Stimulated activated CD8-positive, alpha-beta memory T cell treated with anti-CD3 and anti-CD28 coated beads, Interleukin-7, amount 100 ng/mL, for 4 hours (primary cell): Measurements from ENCODE around the gene PLXNB3.

Experiments
- DNase-seq, 2 donors: peaks; one replicate each; pipeline ENCODE4 v3.0.0-alpha.2; 2020; ENCODE audit warnings: low read depth in 2 of 2

PLXNB3 gene

GRCh38 chrX:153755136-153755535 lies 8.9 kb upstream of the PLXNB3 start:
- no peak for DNase-seq

GRCh38 chrX:153761863-153762262 lies 2.2 kb upstream of the PLXNB3 start:
- DNase-seq = no peak

GRCh38 chrX:153762626-153763173 lies 1.3 kb upstream of the PLXNB3 start:
- DNase-seq = no peak

- no peak for DNase-seq
Measured at GRCh38 chrX:153763298-153763932, 634 bp upstream of the PLXNB3 start.

- no peak for DNase-seq
Measured at GRCh38 chrX:153764786-153765137, 713 bp downstream of the PLXNB3 start.

- no peak for DNase-seq
Measured at GRCh38 chrX:153765138-153766079, 1.4 kb downstream of the PLXNB3 start.

GRCh38 chrX:153766098-153766817 lies 2.2 kb downstream of the PLXNB3 start:
- DNase-seq = peak; percentile 21 to 50

- DNase-seq = no peak
Measured at GRCh38 chrX:153766871-153767673, 3.0 kb downstream of the PLXNB3 start.

- DNase-seq = no peak
Measured at GRCh38 chrX:153767674-153768055, 3.6 kb downstream of the PLXNB3 start.

- DNase-seq = no peak
Measured at GRCh38 chrX:153768311-153769157, 4.5 kb downstream of the PLXNB3 start.

GRCh38 chrX:153769158-153769864 lies 5.3 kb downstream of the PLXNB3 start:
- no peak for DNase-seq

- no peak for DNase-seq
Measured at GRCh38 chrX:153769865-153770600, 6.0 kb downstream of the PLXNB3 start.

- DNase-seq = no peak
Measured at GRCh38 chrX:153770601-153771414, 6.8 kb downstream of the PLXNB3 start.

- DNase-seq = no peak
Measured at GRCh38 chrX:153771415-153772315, 7.6 kb downstream of the PLXNB3 start.

- no peak for DNase-seq
Measured at GRCh38 chrX:153772316-153773217, 8.5 kb downstream of the PLXNB3 start.

GRCh38 chrX:153773218-153773611 lies 9.2 kb downstream of the PLXNB3 start:
- no peak for DNase-seq
